Sigmoid colon (tissue), 7 donors: ENCODE results near the gene MYL5. TPM values are rescaled to one million over a fixed set of nuclear protein-coding genes. Genes with fewer than 3 reads are reported as not detected.
A peak's percentile ranks its signal among the peaks of the same experiment; 100 is the strongest.
"Not testable (repeated sequence)": the region's sequence is repeated elsewhere in the genome, so short reads cannot be mapped to it uniquely, and the experiment has no call there.

Source experiments
- DNase-seq: peaks from one replicate; pipeline ENCODE4 v3.0.0-alpha.2; 2019
- H3K27ac ChIP-seq, 4 donors: fragments of 200-600 bp; sonication (generic); one replicate each; pipeline ENCODE4 v1.5.1; 2016 to 2019; ENCODE audit warnings: mild to moderate bottlenecking in 1 of 4
- H3K27me3 ChIP-seq, 3 donors: fragments of 200-600 bp; sonication (generic); one replicate each; pipeline ENCODE4 v1.5.1; 2019; ENCODE audit warnings: mild to moderate bottlenecking in 1 of 3
- H3K36me3 ChIP-seq, 4 donors: fragments of 200-600 bp; sonication (generic); one replicate each; pipeline ENCODE4 v1.5.1; 2016 to 2019
- H3K4me1 ChIP-seq, 4 donors: fragments of 200-600 bp; sonication (generic); one replicate each; pipeline ENCODE4 v1.5.1; 2017 to 2019
- H3K4me3 ChIP-seq, 4 donors: fragments of 200-600 bp; sonication (generic); one replicate each; pipeline ENCODE4 v1.5.1; 2017 to 2019; ENCODE audit warnings: mild to moderate bottlenecking in 2 of 4, moderate library complexity in 1 of 4
- H3K9me3 ChIP-seq, 4 donors: fragments of 200-600 bp in 3 of 4; sonication (generic) in 3 of 4; one replicate each; pipeline versions ENCODE4 v1.5.1 to v1.6.1; 2013 to 2019
- CTCF ChIP-seq, 4 experiments: fragments of 450-650 bp in 3 of 4; fragments of 200-600 bp in 1 of 4; IDR thresholded peaks; one replicate each; pipeline ENCODE4 v1.5.1; 2016 to 2019; ENCODE audit warnings: antibody characterized with exemption in 4 of 4, mild to moderate bottlenecking in 3 of 4, moderate library complexity in 2 of 4
- EP300 ChIP-seq, 4 donors: sonication (generic); formaldehyde crosslinking; IDR thresholded peaks; one replicate each; pipeline ENCODE4 v1.6.1; 2017; ENCODE audit warnings: antibody characterized with exemption in 4 of 4
- POLR2A ChIP-seq, 2 donors: fragments of 450-650 bp; IDR thresholded peaks; one replicate each; pipeline ENCODE4 v1.6.1; 2016; ENCODE audit warnings: antibody characterized with exemption in 2 of 2, mild to moderate bottlenecking in 2 of 2, moderate library complexity in 2 of 2
- POLR2AphosphoS5 ChIP-seq, 4 donors: sonication (generic); formaldehyde crosslinking; IDR thresholded peaks; one replicate each; pipeline ENCODE4 v1.6.1; 2017; ENCODE audit warnings: antibody characterized with exemption in 4 of 4
- WGBS, 2 donors: extraction: QIAGEN DNeasy Blood & Tissue Kit; methylation state at CpG; one replicate each; pipeline ENCODE4 v1.1.7; 2013; 5-methylcytosine and 5-hydroxymethylcytosine counted together
- intact Hi-C: fragments of 100-400 bp; cut with DNase I; formaldehyde crosslinking; loops from one replicate; pipeline ENCODE4 v1.15.1; 2023
- polyA plus RNA-seq, 3 donors: library from polyadenylated mRNA; stranded (reverse); fragments of 200-250 nt; gene quantifications; one replicate each; pipeline ENCODE4 v1.2.3, GENCODE V29; 2013
- total RNA-seq, 4 donors: library from RNA; depleted of rRNA; stranded (reverse); fragments of >200 nt; gene quantifications; one replicate each; pipeline ENCODE4 v1.1.0, GENCODE V29; 2016
- donor health status: healthy with polysubstance abuse.
- donor health status: Bipolar disorder and iron deficiency.
- donor health status: healthy.

MYL5 gene
- total and polyA plus RNA-seq, 7 donors, result 5.7 to 29.7 (median 11.7) TPM

- DNase-seq, result peak; percentile 65
- peaks cover 0 to 22% (median 5%) of the 10 kb centered on the region in 4 donors for H3K4me1 ChIP-seq
Observed at GRCh38 chr4:688854-689681, 14.7 kb downstream of the MYL5 start, which contains the start of gene SLC49A3. Gene SLC49A3, minus strand, starts transcription at chr4:689151. Its CDS starts 24 bp downstream, at chr4:689127.

GRCh38 chr4:689723-690122 is 15.4 kb downstream of the MYL5 start:
- Histone ChIP-seq H3K4me3 (peak overlapping the region in 2 of 4 donors; percentile 50 to 56), H3K27me3 (peaks cover 0 to 17% (median 9%) of the 10 kb centered on the region in 3 donors), H3K9me3 (no peaks in the 10 kb centered on the region), H3K27ac (peak overlapping the region; percentile 68 to 83 (median 71)), H3K36me3 (no peaks in the 10 kb centered on the region), H3K4me1 (peaks cover 0 to 19% (median 5%) of the 10 kb centered on the region in 4 donors)
- WGBS, 2 donors, result 53 to 77% methylated on average over 8 of the region's 8 CpGs
- intact Hi-C loops, result no loop called here
- DNase-seq, result no peak
- TF ChIP-seq EP300 (IDR thresholded peaks at IDR 0.05), result no peak
- no peak for TF ChIP-seq POLR2AphosphoS5 (IDR thresholded peaks at IDR 0.05)
- no peak for TF ChIP-seq POLR2A (IDR thresholded peaks at IDR 0.05)

More at GRCh38 chr4:688854-689681, 14.7 kb downstream of the MYL5 start, which contains the start of gene SLC49A3:
- TF ChIP-seq CTCF (IDR thresholded peaks at IDR 0.05) (no peak), POLR2AphosphoS5 (IDR thresholded peaks at IDR 0.05) (no peak), POLR2A (IDR thresholded peaks at IDR 0.05) (no peak), EP300 (IDR thresholded peaks at IDR 0.05) (no peak)
- Histone ChIP-seq H3K9me3 (no peaks in the 10 kb centered on the region), H3K27ac (peak within 1 kb of the TSS; percentile 68 to 83 (median 71)), H3K4me3 (peak within 1 kb of the TSS; percentile 15 to 56 (median 47)), H3K27me3 (peaks cover 0 to 17% (median 9%) of the 10 kb centered on the region in 3 donors), H3K36me3 (no peaks in the 10 kb centered on the region)
- intact Hi-C loops, result no loop called here
- 10 to 11% methylated on average over 59 of the region's 59 CpGs for WGBS, 2 donors

DNA sequence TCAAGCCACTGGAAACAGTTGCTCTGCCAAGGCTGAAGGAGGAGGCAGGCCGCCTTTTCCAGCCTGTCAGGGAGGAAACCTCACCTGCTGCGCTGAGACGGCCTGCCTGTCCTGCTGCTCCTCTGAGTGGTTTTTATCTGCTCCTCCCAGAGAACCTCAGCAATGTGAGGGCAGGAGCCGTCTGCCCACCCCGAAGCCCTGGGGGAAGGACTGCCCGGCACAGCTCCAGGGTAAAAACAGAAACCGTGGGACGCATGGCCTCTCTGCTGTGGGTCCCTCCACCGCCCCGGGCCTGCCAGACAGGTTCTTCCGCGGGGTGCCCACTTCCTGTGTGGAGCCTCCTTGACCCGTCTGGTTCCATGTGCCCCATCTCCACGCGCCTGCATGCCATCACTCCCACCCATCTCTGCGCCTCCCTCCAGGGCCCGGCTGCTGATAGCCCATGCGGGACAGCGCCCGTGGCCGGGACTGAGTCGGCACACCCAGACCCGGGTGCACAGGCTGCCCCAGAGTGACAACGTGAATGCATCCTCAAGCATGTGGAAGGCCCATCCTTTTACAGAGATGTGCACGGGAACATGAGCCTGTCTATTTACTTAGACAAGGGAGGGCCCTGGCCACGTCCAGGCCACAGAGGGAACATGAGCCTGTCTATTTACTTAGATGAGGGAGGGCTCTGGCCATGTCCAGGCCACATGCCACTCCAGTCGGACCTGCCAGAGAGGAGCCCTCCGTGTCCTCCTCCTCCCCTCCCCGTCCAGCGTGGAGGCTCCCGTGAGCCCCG is 18.6 kb downstream of the MYL5 start:
- DNase-seq, result peak; percentile 57
- WGBS, 2 donors, result 83 to 88% methylated on average over 32 of the region's 32 CpGs
- Histone ChIP-seq H3K9me3 (no peaks in the 10 kb centered on the region), H3K4me3 (no peak overlapping the region), H3K27me3 (peaks cover 0 to 17% (median 9%) of the 10 kb centered on the region in 3 donors), H3K36me3 (no peaks in the 10 kb centered on the region), H3K27ac (no peak overlapping the region), H3K4me1 (peaks cover 0 to 12% (median 4%) of the 10 kb centered on the region in 4 donors)
- intact Hi-C loops, result no loop called here
- TF ChIP-seq EP300 (IDR thresholded peaks at IDR 0.05) (no peak), POLR2AphosphoS5 (IDR thresholded peaks at IDR 0.05) (no peak), CTCF (IDR thresholded peaks at IDR 0.05) (no peak), POLR2A (IDR thresholded peaks at IDR 0.05) (no peak)

DNA sequence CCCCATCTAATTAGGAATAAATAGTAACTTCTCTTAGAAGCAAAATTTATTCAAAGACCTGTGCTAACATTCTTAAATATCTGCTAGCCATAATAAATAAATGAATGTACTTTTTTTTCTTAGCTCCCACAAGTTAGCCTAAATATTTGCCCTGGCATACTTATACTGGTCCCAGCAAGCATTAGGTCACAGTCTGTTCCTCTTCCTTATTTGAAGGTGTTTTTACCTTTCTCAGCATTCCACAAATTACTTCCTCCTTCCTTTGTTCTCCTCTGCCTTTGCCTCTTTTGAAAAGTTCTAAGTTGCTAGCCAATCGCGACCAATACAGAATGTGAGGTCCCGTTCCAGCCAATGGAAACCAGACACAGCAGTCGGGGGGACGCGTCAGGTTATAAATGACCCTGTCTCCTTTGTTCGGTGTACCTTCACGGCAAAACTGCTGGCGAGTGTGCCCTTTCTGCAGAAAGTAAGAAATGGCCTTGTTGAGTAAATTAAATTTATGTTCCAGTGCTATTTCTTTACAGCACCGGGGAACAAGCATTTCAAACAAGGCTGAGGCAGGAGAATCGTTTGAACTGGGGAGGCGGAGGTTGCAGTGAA is 20.1 kb downstream of the MYL5 start:
- H3K4me1 ChIP-seq, intact Hi-C loops, H3K9me3 ChIP-seq, H3K4me3 ChIP-seq, H3K36me3 ChIP-seq, H3K27me3 ChIP-seq, H3K27ac ChIP-seq: not testable (repeated sequence)
- 89 to 92% methylated on average over 12 of the region's 12 CpGs for WGBS, 2 donors
- DNase-seq, result peak; percentile 50

GRCh38 chr4:699816-700580 is 25.7 kb downstream of the MYL5 start:
- Histone ChIP-seq H3K27me3 (no peaks in the 10 kb centered on the region), H3K4me3 (no peak overlapping the region), H3K9me3 (no peaks in the 10 kb centered on the region), H3K27ac (no peak overlapping the region), H3K36me3 (no peaks in the 10 kb centered on the region), H3K4me1 (peaks cover 0 to 1% (median under 1%) of the 10 kb centered on the region in 4 donors)
- intact Hi-C loops, result no loop called here
- TF ChIP-seq CTCF (IDR thresholded peaks at IDR 0.05), result no peak
- no peak for TF ChIP-seq POLR2AphosphoS5 (IDR thresholded peaks at IDR 0.05)
- no peak for TF ChIP-seq EP300 (IDR thresholded peaks at IDR 0.05)
- no peak for TF ChIP-seq POLR2A (IDR thresholded peaks at IDR 0.05)
- DNase-seq, result peak; percentile 54
- 84 to 89% methylated on average over 27 of the region's 27 CpGs for WGBS, 2 donors
